PC-9 (cell line): Measurements from ENCODE around the gene LRRTM4.

Experiments used
- EZH2 ChIP-seq: fragments of 200-600 bp; sonication (generic); IDR thresholded peaks from 2 replicates; pipeline ENCODE4 v1.8.0; 2017; ENCODE audit warnings: antibody characterized with exemption, low read depth
- TF ChIP-seq, protein P1 (sequence below): fragments of 200-600 bp; sonication (generic); conservative IDR thresholded peaks from 2 replicates; pipeline ENCODE4 v1.6.1; 2017; ENCODE audit warnings: mixed run types, antibody characterized with exemption, mild to moderate bottlenecking, moderate library complexity

DNA sequence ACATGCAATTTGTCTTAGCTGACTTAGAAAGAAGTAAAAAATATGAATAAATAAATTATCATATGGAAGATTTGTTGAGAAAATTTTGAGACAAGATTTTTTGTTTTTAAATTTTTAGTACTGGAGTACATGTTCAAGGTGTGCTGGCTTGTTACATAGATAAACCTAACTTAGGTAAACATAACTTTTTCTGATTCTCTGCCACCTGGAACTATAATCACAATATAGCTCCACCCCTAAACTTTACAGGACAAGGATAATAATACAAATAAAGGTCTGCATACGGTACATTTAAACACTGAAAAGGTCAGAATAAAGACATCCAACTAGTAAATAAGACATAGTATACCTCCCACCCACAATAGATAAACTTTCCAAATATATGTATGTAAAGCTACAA lies 330.5 kb downstream of the LRRTM4 start:
- TF ChIP-seq, protein P1, sequence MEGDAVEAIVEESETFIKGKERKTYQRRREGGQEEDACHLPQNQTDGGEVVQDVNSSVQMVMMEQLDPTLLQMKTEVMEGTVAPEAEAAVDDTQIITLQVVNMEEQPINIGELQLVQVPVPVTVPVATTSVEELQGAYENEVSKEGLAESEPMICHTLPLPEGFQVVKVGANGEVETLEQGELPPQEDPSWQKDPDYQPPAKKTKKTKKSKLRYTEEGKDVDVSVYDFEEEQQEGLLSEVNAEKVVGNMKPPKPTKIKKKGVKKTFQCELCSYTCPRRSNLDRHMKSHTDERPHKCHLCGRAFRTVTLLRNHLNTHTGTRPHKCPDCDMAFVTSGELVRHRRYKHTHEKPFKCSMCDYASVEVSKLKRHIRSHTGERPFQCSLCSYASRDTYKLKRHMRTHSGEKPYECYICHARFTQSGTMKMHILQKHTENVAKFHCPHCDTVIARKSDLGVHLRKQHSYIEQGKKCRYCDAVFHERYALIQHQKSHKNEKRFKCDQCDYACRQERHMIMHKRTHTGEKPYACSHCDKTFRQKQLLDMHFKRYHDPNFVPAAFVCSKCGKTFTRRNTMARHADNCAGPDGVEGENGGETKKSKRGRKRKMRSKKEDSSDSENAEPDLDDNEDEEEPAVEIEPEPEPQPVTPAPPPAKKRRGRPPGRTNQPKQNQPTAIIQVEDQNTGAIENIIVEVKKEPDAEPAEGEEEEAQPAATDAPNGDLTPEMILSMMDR: no peak
- no peak for TF ChIP-seq EZH2
